ENCODE data around the gene BPGM.
A peak's percentile ranks its signal among the peaks of the same experiment; 100 is the strongest.

The BPGM gene

GRCh38 chr7:134697205-134697886, 50.7 kb downstream of the BPGM start:
- DNase-seq (ENCODE audit: low spot score), result no peak

- DNase-seq (ENCODE audit: low spot score), result no peak
Measured at GRCh38 chr7:134698481-134698880, 51.8 kb downstream of the BPGM start.

- DNase-seq (ENCODE audit: low spot score), result no peak
Measured at GRCh38 chr7:134699021-134699818, 52.6 kb downstream of the BPGM start.

- DNase-seq (ENCODE audit: low spot score), result no peak
Measured at GRCh38 chr7:134699899-134700298, 53.2 kb downstream of the BPGM start.

- peak; percentile 56 for DNase-seq (ENCODE audit: low spot score)
Measured at GRCh38 chr7:134701272-134701671, 54.6 kb downstream of the BPGM start.

GRCh38 chr7:134702366-134703240, 56.0 kb downstream of the BPGM start:
- no peak for DNase-seq (ENCODE audit: low spot score)

- DNase-seq (ENCODE audit: low spot score), result no peak
Measured at GRCh38 chr7:134703241-134703594, 56.6 kb downstream of the BPGM start.

GRCh38 chr7:134703782-134704181, 57.1 kb downstream of the BPGM start:
- DNase-seq (ENCODE audit: low spot score), result no peak

GRCh38 chr7:134704827-134705226, 58.2 kb downstream of the BPGM start:
- no peak for DNase-seq (ENCODE audit: low spot score)

- peak; percentile 66 for DNase-seq (ENCODE audit: low spot score)
Measured at GRCh38 chr7:134705716-134706115, 59.1 kb downstream of the BPGM start.

- no peak for DNase-seq (ENCODE audit: low spot score)
Measured at GRCh38 chr7:134706468-134706867, 59.8 kb downstream of the BPGM start.

- no peak for DNase-seq (ENCODE audit: low spot score)
Measured at GRCh38 chr7:134707663-134708378, 61.2 kb downstream of the BPGM start.

- no peak for DNase-seq (ENCODE audit: low spot score)
Measured at GRCh38 chr7:134708692-134709091, 62.0 kb downstream of the BPGM start.

GRCh38 chr7:134709197-134709596, 62.5 kb downstream of the BPGM start:
- DNase-seq (ENCODE audit: low spot score), result no peak

- no peak for DNase-seq (ENCODE audit: low spot score)
Measured at GRCh38 chr7:134710511-134710853, 63.8 kb downstream of the BPGM start.

GRCh38 chr7:134710854-134711624, 64.4 kb downstream of the BPGM start:
- no peak for DNase-seq (ENCODE audit: low spot score)

- DNase-seq (ENCODE audit: low spot score), result no peak
Measured at GRCh38 chr7:134712196-134712595, 65.5 kb downstream of the BPGM start.

- no peak for DNase-seq (ENCODE audit: low spot score)
Measured at GRCh38 chr7:134714470-134715205, 68.0 kb downstream of the BPGM start.

GRCh38 chr7:134718211-134718875, 71.7 kb downstream of the BPGM start:
- no peak for DNase-seq (ENCODE audit: low spot score)

Measured in pons (tissue), 1 donor.